Measurements from ENCODE around the gene TNIK. TPM values are rescaled to one million over a fixed set of nuclear protein-coding genes. Genes with fewer than 3 reads are reported as not detected.

TNIK gene
- total and polyA plus RNA-seq, 2 of the 4 experiments (the other 2 are of a cell fraction) = 3.4 to 6.3 TPM

GRCh38 chr3:171402281-171402680 lies 57.9 kb downstream of the TNIK start:
- Histone ChIP-seq H3K4me3 (ENCODE audit: insufficient read depth, low read depth, low read length) (no peak overlapping the region), H4K5ac (ENCODE audit: low read depth, low read length) (no peak overlapping the region), H4K8ac (ENCODE audit: low read depth in 2 of 2, low read length in 2 of 2) (no peak overlapping the region), H2BK5ac (ENCODE audit: low read depth, low read length, poor library complexity, severe bottlenecking) (no peak overlapping the region), H3K9me1 (ENCODE audit: insufficient read depth, low read length) (no peaks in the 10 kb centered on the region; the same call in 1 of the 2 replicates), H3K4ac (ENCODE audit: low read depth, low read length) (no peak overlapping the region), H3K4me2 (ENCODE audit: low read depth, low read length) (no peak overlapping the region), H2BK20ac (ENCODE audit: low read depth, low read length) (no peak overlapping the region), H3K9ac (ENCODE audit: low read depth, low read length) (no peak overlapping the region), H2BK120ac (ENCODE audit: low read depth, low read length) (no peak overlapping the region), H3K27me3 (ENCODE audit: control insufficient read depth, insufficient read depth, low read length) (no peaks in the 10 kb centered on the region), H4K20me1 (ENCODE audit: insufficient read depth, low read length) (no peaks in the 10 kb centered on the region), H3K23ac (ENCODE audit: low read depth, low read length) (no peak overlapping the region), H4K91ac (ENCODE audit: insufficient read depth, low read depth, low read length) (no peak overlapping the region), H3K79me1 (ENCODE audit: low read depth in 1 of 2, low read length in 2 of 2) (peaks cover 0 to 6% of the 10 kb centered on the region in 2 experiments; a peak in 2 of 4 replicates), H2BK15ac (ENCODE audit: low read depth, low read length) (no peak overlapping the region), H3K18ac (ENCODE audit: low read depth, low read length) (no peak overlapping the region), H2AK9ac (replicated peaks; ENCODE audit: low read depth, low read length, poor library complexity) (no peak overlapping the region), H3K14ac (replicated peaks; ENCODE audit: low read depth, low read length) (no peak overlapping the region), H3K56ac (ENCODE audit: extremely low read depth, insufficient read depth, low read length) (no peak overlapping the region), H2AK5ac (ENCODE audit: low read depth, low read length) (no peak overlapping the region), H3K36me3 (ENCODE audit: control insufficient read depth, insufficient read depth, low read length) (no peaks in the 10 kb centered on the region), H3K4me1 (ENCODE audit: control insufficient read depth, insufficient read depth, low read length) (no peaks in the 10 kb centered on the region), H3K9me3 (ENCODE audit: control insufficient read depth, insufficient read depth, low read length) (no peaks in the 10 kb centered on the region), H2AFZ (replicated peaks; ENCODE audit: low read length, poor library complexity) (no peak overlapping the region), H3K27ac (ENCODE audit: insufficient read depth, low read length) (no peak overlapping the region)
- in situ Hi-C loops (cut with MboI; ENCODE audit: low sequenced_read_pairs) (no loop called here), intact Hi-C loops (cut with micrococcal nuclease) (no loop called here), dilution Hi-C loops (cut with HindIII; ENCODE audit: low sequenced_read_pairs, unreplicated experiment) (no loop called here)
- DNase-seq = no peak
- POLR2A ChIA-PET (ENCODE audit: unreplicated experiment) = no interaction called here
- TF ChIP-seq USF2 (IDR thresholded peaks at IDR 0.05; ENCODE audit: low read depth, low read length) (no peak), CTCF (conservative IDR thresholded peaks at IDR 0.05; ENCODE audit: low read depth, low read length) (no peak), MXI1 (IDR thresholded peaks at IDR 0.05; ENCODE audit: borderline replicate concordance, low read depth, low read length) (no peak), CEBPB (IDR thresholded peaks at IDR 0.05; ENCODE audit: low read depth, low read length) (no peak), RCOR1 (IDR thresholded peaks at IDR 0.05; ENCODE audit: insufficient replicate concordance, low read length) (no peak), NFE2L2 (IDR thresholded peaks at IDR 0.05; ENCODE audit: low read depth, low read length) (no peak), BHLHE40 (IDR thresholded peaks at IDR 0.05; ENCODE audit: low read depth, low read length) (no peak), MAFK (IDR thresholded peaks at IDR 0.05; ENCODE audit: low read depth, low read length) (no peak), POLR2A (IDR thresholded peaks at IDR 0.05; ENCODE audit: low read depth, low read length) (no peak), CHD1 (IDR thresholded peaks at IDR 0.05; ENCODE audit: low read depth, low read length) (no peak), FOS (IDR thresholded peaks at IDR 0.05; ENCODE audit: low read depth, low read length) (no peak), RAD21 (IDR thresholded peaks at IDR 0.05; ENCODE audit: low read length) (no peak), RFX5 (IDR thresholded peaks at IDR 0.05; ENCODE audit: low read depth, low read length) (no peak), ELK1 (IDR thresholded peaks at IDR 0.05; ENCODE audit: borderline replicate concordance, low read depth, low read length) (no peak), SMC3 (IDR thresholded peaks at IDR 0.05; ENCODE audit: low read depth, low read length) (no peak), MAZ (IDR thresholded peaks at IDR 0.05; ENCODE audit: borderline replicate concordance, low read depth, low read length) (no peak)
- no peak for ATAC-seq (ENCODE audit: low read depth)
- WGBS, 2 experiments (ENCODE audit: extremely low coverage in 2 of 2, insufficient read length in 1 of 2) = no CpG with 5 or more reads among the region's 3 CpGs
- CTCF ChIA-PET = no interaction called here
- BruUV-seq (replicated peaks) = no TSS peak

Measured in IMR-90 (cell line).